Breast epithelium (tissue), 4 donors: ENCODE data around the gene GSTM5. TPM values are rescaled to one million over a fixed set of nuclear protein-coding genes. Genes with fewer than 3 reads are reported as not detected.

Experiments
- DNase-seq, 2 donors: peaks; one replicate each; pipeline ENCODE4 v3.0.0-alpha.2; 2019; ENCODE audit warnings: low spot score in 2 of 2
- H3K27ac ChIP-seq, 2 donors: fragments of 200-600 bp; sonication (generic) in 1 of 2; one replicate each; pipeline ENCODE4 v1.5.1; 2016 to 2019; ENCODE audit warnings: mild to moderate bottlenecking in 1 of 2
- H3K27me3 ChIP-seq, 2 donors: fragments of 200-600 bp; sonication (generic) in 1 of 2; one replicate each; pipeline versions ENCODE4 v1.5.1 to v1.6.0; 2017 to 2019; ENCODE audit warnings: control low read depth in 1 of 2, mild to moderate bottlenecking in 1 of 2
- H3K36me3 ChIP-seq: fragments of 200-600 bp; one replicate; pipeline ENCODE4 v1.5.1; 2019
- H3K4me1 ChIP-seq, 2 donors: fragments of 200-600 bp; sonication (generic); one replicate each; pipeline ENCODE4 v1.5.1; 2016 to 2019; ENCODE audit warnings: control low read depth in 1 of 2
- H3K4me3 ChIP-seq, 3 donors: fragments of 200-600 bp; sonication (generic); 1 replicate in 2 of 3; 2 replicates in 1 of 3; pipeline ENCODE4 v1.5.1; 2016 to 2019; ENCODE audit warnings: mild to moderate bottlenecking in 3 of 3, moderate library complexity in 2 of 3
- H3K9me3 ChIP-seq, 2 donors: fragments of 200-600 bp; sonication (generic) in 1 of 2; one replicate each; pipeline ENCODE4 v1.5.1; 2016 to 2019; ENCODE audit warnings: control low read depth in 1 of 2
- POLR2A ChIP-seq: fragments of 450-650 bp; IDR thresholded peaks from one replicate; pipeline ENCODE4 v1.6.1; 2016; ENCODE audit warnings: antibody characterized with exemption, mild to moderate bottlenecking, moderate library complexity
- POLR2AphosphoS5 ChIP-seq, 3 donors: sonication (generic); formaldehyde crosslinking; IDR thresholded peaks; one replicate each; pipeline ENCODE4 v1.6.1; 2017; ENCODE audit warnings: antibody characterized with exemption in 3 of 3
- intact Hi-C: fragments of 100-400 bp; cut with DNase I; formaldehyde crosslinking; loops from one replicate; pipeline ENCODE4 v1.15.1; 2023; ENCODE audit warnings: low total_unique reads
- total RNA-seq, 3 donors: library from RNA; depleted of rRNA; stranded (reverse); fragments of >200 nt; gene quantifications; one replicate each; pipeline ENCODE4 v1.1.0, GENCODE V29; 2016
- TF ChIP-seq, protein P1 (sequence below), 3 donors: fragments of 450-650 bp; IDR thresholded peaks; one replicate each; pipeline ENCODE4 v1.5.1; 2016 to 2017; ENCODE audit warnings: antibody characterized with exemption in 3 of 3, mild to moderate bottlenecking in 3 of 3, moderate library complexity in 3 of 3

The GSTM5 gene
- total RNA-seq, 3 donors from 2014 or later, result 1.8 to 4.6 (median 3.6) TPM

DNA sequence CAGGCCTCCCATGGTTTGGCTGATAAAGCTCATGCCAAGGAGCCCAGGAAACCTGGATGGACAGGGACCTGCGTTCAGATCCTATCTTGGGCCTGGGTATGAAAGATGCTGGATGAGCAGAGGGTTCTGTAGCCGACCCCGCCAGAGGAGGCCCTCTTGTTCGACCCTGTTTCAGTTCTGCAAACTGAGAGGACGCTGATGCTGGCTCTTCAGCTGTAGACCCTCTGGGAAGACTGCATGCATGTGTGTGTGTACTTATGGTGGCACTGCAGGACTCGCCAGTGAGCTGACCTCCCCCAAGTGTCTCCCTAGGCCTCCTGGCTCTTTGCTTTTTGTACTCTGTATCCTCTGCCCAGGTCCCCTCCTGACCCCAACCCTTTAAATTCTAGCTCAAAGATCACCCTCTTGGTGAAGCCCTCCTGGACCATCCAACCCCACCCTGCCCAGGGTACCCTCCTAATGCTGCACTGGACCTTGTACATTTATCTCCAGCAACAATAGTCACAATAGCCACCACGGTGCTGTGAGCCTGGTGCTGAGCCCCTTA lies 50.1 kb downstream of the GSTM5 start:
- no peak for DNase-seq
- intact Hi-C loops, result loop anchor here (10.0 kb wide), 1 partner anchor 217 kb away; the partner anchor contains the start of gene GNAI3
- TF ChIP-seq, protein P1, sequence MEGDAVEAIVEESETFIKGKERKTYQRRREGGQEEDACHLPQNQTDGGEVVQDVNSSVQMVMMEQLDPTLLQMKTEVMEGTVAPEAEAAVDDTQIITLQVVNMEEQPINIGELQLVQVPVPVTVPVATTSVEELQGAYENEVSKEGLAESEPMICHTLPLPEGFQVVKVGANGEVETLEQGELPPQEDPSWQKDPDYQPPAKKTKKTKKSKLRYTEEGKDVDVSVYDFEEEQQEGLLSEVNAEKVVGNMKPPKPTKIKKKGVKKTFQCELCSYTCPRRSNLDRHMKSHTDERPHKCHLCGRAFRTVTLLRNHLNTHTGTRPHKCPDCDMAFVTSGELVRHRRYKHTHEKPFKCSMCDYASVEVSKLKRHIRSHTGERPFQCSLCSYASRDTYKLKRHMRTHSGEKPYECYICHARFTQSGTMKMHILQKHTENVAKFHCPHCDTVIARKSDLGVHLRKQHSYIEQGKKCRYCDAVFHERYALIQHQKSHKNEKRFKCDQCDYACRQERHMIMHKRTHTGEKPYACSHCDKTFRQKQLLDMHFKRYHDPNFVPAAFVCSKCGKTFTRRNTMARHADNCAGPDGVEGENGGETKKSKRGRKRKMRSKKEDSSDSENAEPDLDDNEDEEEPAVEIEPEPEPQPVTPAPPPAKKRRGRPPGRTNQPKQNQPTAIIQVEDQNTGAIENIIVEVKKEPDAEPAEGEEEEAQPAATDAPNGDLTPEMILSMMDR (IDR thresholded peaks at IDR 0.05), result no peak
- TF ChIP-seq POLR2A (no peak), POLR2AphosphoS5 (IDR thresholded peaks at IDR 0.05) (no peak)
- Histone ChIP-seq H3K9me3 (no peaks in the 10 kb centered on the region), H3K27me3 (no peaks in the 10 kb centered on the region), H3K4me3 (no peak overlapping the region), H3K4me1 (no peaks in the 10 kb centered on the region), H3K36me3 (no peaks in the 10 kb centered on the region), H3K27ac (no peak overlapping the region)

DNA sequence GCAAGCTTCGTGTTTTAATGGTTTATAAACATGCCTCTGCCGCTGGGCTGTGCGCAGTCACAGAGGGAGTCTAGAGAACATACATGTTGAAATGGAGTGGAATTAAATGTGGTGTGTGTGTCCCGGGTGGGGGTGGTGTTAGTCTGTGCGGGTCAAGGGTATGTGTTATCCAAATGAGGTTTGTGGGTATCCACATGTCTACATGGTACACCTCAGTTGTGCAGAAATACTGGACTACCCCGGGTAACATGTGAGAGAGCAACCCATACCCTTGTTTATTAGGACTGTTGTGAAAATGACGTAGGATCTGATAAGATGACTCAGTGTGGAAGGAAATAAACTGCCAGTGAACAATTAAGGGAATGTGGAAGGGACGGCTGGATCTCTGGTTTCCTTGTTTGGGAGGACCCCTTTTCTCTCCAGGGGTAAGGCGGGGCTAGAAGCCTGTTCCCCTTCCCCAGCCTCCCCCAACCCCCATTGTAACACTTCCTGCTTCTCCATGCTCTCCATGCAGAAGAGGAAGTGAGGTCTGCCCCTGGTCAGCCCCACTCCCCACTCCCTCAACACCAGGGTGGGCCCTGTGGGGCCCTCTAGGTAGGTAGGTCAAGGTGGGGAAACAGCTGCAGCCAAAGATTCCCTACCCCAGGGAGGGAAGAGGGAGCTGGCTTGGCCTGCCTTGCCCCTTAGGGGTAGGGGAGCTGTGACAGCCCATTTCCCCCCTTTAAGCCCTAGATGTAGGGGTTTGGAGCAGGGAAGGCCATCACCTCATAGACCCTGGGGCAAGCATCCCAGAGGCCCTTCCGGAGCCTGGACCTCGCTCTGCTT lies 51.0 kb downstream of the GSTM5 start:
- Histone ChIP-seq H3K9me3 (no peaks in the 10 kb centered on the region), H3K27ac (no peak overlapping the region), H3K36me3 (no peaks in the 10 kb centered on the region), H3K4me1 (no peaks in the 10 kb centered on the region), H3K27me3 (no peaks in the 10 kb centered on the region), H3K4me3 (no peak overlapping the region)
- DNase-seq, result no peak
- TF ChIP-seq POLR2A (no peak), POLR2AphosphoS5 (IDR thresholded peaks at IDR 0.05) (no peak)
- TF ChIP-seq, protein P1 (IDR thresholded peaks at IDR 0.05), result no peak
- intact Hi-C loops, result loop anchor here (10.0 kb wide), 1 partner anchor 218 kb away; the partner anchor contains the start of gene GNAI3

DNA sequence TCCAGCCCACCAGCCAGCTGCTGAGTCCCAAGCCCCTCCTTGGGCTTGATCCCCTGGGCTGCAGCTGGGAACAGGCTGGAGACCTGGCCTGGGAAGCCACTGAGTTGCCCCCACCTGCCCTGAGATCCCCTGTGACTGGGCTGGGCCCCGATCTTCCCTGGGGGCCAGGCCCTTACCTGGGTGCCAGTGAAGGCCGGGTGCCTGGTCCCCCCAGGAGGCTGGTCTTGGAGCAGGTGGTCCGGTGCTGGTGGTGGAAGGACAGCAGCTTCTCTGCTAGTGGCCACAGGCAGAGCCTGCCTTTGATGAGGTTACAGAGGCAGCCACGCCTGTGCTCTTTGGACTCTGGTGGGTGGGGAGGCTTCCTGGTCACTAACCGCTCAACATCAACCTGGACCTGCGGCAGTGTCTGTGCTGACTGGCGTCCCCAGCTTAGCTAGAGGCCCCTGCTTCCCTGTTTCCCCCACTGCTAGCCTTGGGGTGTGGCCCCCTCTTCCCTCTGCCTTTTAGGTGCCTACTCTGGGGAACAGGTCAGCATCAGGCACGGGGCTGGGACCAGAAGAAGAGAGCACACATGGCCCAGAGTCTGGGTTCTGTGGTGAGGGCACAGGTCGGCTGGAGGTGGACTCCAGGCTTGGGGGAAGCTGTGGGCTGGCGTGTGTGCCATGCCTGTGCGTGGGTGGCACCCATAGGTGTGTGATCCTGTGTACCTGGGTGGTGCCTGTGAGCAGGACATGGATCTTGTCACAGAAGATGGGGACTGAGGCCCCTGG lies 51.8 kb downstream of the GSTM5 start, which contains the start of gene EPS8L3:
Gene EPS8L3 (minus strand): TSS at position 278 of the 770 bp plus-strand sequence. CDS start 2,174 bp downstream, outside the sequence.
- no peak within 1 kb of the TSS for H3K27ac ChIP-seq
- no peaks in the 10 kb centered on the region for H3K4me1 ChIP-seq
- intact Hi-C loops, result loop anchor here (10.0 kb wide), 1 partner anchor 219 kb away; the partner anchor contains the start of gene GNAI3
- DNase-seq, result no peak
- H3K9me3 ChIP-seq, result no peaks in the 10 kb centered on the region
- H3K4me3 ChIP-seq, result no peak within 1 kb of the TSS
- no peaks in the 10 kb centered on the region for H3K36me3 ChIP-seq
- TF ChIP-seq POLR2A, result no peak
- no peaks in the 10 kb centered on the region for H3K27me3 ChIP-seq

DNA sequence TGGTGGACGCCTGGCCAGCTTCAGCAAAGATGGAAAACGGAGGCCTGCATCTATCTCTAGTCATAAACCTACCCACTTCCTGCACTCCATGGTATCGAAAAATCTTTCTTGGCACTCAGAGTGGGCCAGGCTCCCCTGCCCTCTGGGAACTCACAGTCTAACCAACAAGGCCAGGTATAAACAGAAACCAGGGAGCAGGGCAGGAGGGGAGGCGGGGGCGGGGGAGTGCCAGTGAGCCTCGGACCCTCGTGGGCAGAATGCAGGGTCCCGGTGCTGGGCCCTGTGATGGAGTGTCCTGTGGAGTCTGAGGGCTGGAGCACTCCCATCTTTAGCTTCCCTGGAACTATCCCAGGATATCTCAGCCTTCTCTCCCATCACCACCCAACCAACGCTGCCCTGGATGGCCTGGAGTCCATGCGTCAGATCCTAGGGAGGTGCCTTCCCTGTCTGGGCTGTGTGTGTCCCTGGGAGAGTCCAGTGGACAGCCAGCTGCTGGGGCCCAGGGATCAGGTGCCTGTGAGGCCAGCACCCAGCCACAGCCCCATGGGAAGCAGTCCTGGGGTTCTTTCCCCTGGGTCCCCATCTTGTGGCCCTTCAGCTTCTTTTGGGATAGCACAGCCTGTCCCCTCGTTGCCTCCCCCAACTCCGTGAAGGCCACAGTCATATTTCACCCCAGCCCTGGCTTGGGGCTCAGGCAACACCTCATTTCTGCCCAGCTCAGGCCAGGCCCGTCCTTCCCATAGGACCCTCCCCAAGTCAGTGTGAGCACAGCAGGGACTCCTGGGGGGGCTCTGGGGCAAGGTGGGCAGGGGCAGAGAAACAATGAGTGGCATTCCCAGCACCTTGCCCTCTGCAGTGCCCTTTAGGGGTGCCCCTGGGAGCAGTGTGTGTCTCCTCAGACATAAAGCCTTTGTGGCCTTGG lies 52.8 kb downstream of the GSTM5 start:
- no peaks in the 10 kb centered on the region for H3K9me3 ChIP-seq
- no peaks in the 10 kb centered on the region for H3K36me3 ChIP-seq
- no peak overlapping the region for H3K27ac ChIP-seq
- peak in 1 of 2 donors; percentile 22 for DNase-seq
- no peak overlapping the region for H3K4me3 ChIP-seq
- H3K27me3 ChIP-seq, result no peaks in the 10 kb centered on the region
- no peaks in the 10 kb centered on the region for H3K4me1 ChIP-seq
- intact Hi-C loops, result loop anchor here (10.0 kb wide), 1 partner anchor 220 kb away; the partner anchor contains the start of gene GNAI3
- TF ChIP-seq POLR2AphosphoS5 (IDR thresholded peaks at IDR 0.05), result no peak
- no peak for TF ChIP-seq POLR2A
- TF ChIP-seq, protein P1 (IDR thresholded peaks at IDR 0.05), result no peak

DNA sequence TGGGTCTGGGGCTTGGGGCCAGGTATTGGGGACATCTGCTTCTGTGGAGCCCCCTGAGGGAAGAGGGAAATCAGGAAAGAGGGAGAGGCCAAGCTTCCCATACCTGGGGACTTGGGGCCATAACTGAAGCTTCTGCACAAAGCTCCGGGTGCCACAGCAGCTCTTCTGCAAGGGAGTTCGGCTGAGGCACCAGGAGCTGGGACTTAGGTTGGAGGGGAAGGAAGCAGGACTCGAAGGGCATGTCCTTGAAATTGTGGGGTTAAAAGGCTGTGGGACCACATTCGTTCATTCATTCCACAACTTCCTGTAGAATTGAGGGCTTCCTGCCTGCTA lies 53.4 kb downstream of the GSTM5 start:
- Histone ChIP-seq H3K9me3 (no peaks in the 10 kb centered on the region), H3K27ac (no peak overlapping the region), H3K27me3 (no peaks in the 10 kb centered on the region), H3K4me1 (no peaks in the 10 kb centered on the region), H3K36me3 (no peaks in the 10 kb centered on the region), H3K4me3 (no peak overlapping the region)
- intact Hi-C loops, result loop anchor here (10.0 kb wide), 1 partner anchor 221 kb away; the partner anchor contains the start of gene GNAI3
- DNase-seq, result peak in 1 of 2 donors; percentile 35
- TF ChIP-seq POLR2AphosphoS5 (IDR thresholded peaks at IDR 0.05) (no peak), POLR2A (no peak)
- TF ChIP-seq, protein P1 (IDR thresholded peaks at IDR 0.05), result no peak
